ENCODE measurements around the gene FIZ1.

FIZ1 gene

GRCh38 chr19:55632463-55632834 is 33.1 kb upstream of the FIZ1 start:
- H3K27me3 ChIP-seq (ENCODE audit: insufficient read depth, poor library complexity, severe bottlenecking) = no peaks in the 10 kb centered on the region
- no peak overlapping the region for H3K4me3 ChIP-seq (replicated peaks; ENCODE audit: insufficient read depth, low read length)
- no peak overlapping the region for H3K27ac ChIP-seq (replicated peaks)
- peak; percentile 76 for TF ChIP-seq CTCF (IDR thresholded peaks at IDR 0.05; ENCODE audit: insufficient read depth, low read length)
- TF ChIP-seq POLR2AphosphoS5 (IDR thresholded peaks at IDR 0.05; ENCODE audit: low read depth) = no peak
- DNase-seq (ENCODE audit: low read depth in 1 of 2, low spot score in 1 of 2) = peak; percentile 93 to 94

GRCh38 chr19:55626350-55626749 is 27.0 kb upstream of the FIZ1 start:
- H3K4me3 ChIP-seq (replicated peaks; ENCODE audit: insufficient read depth, low read length) = no peak overlapping the region
- no peak for DNase-seq (ENCODE audit: low read depth in 1 of 2, low spot score in 1 of 2)
- H3K27me3 ChIP-seq (ENCODE audit: insufficient read depth, poor library complexity, severe bottlenecking) = no peaks in the 10 kb centered on the region
- TF ChIP-seq CTCF (IDR thresholded peaks at IDR 0.05; ENCODE audit: insufficient read depth, low read length) = no peak
- no peak for TF ChIP-seq POLR2AphosphoS5 (IDR thresholded peaks at IDR 0.05; ENCODE audit: low read depth)
- no peak for TF ChIP-seq REST (IDR thresholded peaks at IDR 0.05; ENCODE audit: insufficient replicate concordance, low read depth)
- TF ChIP-seq SPI1 (IDR thresholded peaks at IDR 0.05; ENCODE audit: borderline replicate concordance, low read depth) = no peak
- TF ChIP-seq GABPA (IDR thresholded peaks at IDR 0.05; ENCODE audit: low read depth) = no peak
- no peak overlapping the region for H3K27ac ChIP-seq (replicated peaks)

- Histone ChIP-seq H3K27ac (replicated peaks) (peak overlapping the region; percentile 82), H3K27me3 (ENCODE audit: insufficient read depth, poor library complexity, severe bottlenecking) (no peaks in the 10 kb centered on the region), H3K4me3 (replicated peaks; ENCODE audit: insufficient read depth, low read length) (peak overlapping the region; percentile 46)
- DNase-seq (ENCODE audit: low read depth in 1 of 2, low spot score in 1 of 2) = no peak
- TF ChIP-seq REST (IDR thresholded peaks at IDR 0.05; ENCODE audit: insufficient replicate concordance, low read depth) (no peak), SPI1 (IDR thresholded peaks at IDR 0.05; ENCODE audit: borderline replicate concordance, low read depth) (no peak), POLR2AphosphoS5 (IDR thresholded peaks at IDR 0.05; ENCODE audit: low read depth) (no peak), GABPA (IDR thresholded peaks at IDR 0.05; ENCODE audit: low read depth) (no peak), CTCF (IDR thresholded peaks at IDR 0.05; ENCODE audit: insufficient read depth, low read length) (no peak)
These were observed 25.6 kb upstream of the FIZ1 start for GRCh38 chr19:55625004-55625326.
